ENCODE data around the gene GPBAR1.

The GPBAR1 gene

DNA sequence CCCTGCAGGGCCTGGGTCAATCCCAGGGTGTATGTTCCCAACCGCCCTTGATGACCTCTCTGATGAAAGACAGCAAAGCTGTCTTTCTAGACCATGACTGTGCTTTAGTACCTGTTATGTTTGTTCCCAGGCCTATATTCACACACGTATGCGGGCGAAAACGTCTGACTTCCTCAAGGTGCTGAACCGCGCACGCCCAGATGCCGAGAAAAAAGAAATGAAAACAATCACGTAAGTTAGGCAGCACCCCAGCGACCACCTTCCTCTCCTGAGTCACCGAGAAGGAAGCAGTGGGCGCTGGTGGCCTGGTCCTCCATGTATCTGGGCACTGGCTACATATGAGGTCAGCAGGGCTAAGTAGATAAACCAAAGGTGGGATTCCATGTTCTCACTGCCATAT is 11.1 kb upstream of the GPBAR1 start:
- Histone ChIP-seq H2AFZ (no peak overlapping the region), H3K9ac (no peak overlapping the region), H3K27me3 (ENCODE audit: control insufficient read depth, insufficient read depth, low read length) (no peaks in the 10 kb centered on the region), H3K36me3 (ENCODE audit: control insufficient read depth, insufficient read depth, low read length) (no peaks in the 10 kb centered on the region), H3K27ac (no peak overlapping the region), H3K4me2 (ENCODE audit: low read length) (no peak overlapping the region), H3K79me2 (no peaks in the 10 kb centered on the region), H3K4me1 (no peaks in the 10 kb centered on the region), H3K9me3 (ENCODE audit: control insufficient read depth, low read length) (no peaks in the 10 kb centered on the region), H3K4me3 (ENCODE audit: low read depth, low read length) (no peak overlapping the region)
- TF ChIP-seq CTCF (IDR thresholded peaks at IDR 0.05), result no peak

DNA sequence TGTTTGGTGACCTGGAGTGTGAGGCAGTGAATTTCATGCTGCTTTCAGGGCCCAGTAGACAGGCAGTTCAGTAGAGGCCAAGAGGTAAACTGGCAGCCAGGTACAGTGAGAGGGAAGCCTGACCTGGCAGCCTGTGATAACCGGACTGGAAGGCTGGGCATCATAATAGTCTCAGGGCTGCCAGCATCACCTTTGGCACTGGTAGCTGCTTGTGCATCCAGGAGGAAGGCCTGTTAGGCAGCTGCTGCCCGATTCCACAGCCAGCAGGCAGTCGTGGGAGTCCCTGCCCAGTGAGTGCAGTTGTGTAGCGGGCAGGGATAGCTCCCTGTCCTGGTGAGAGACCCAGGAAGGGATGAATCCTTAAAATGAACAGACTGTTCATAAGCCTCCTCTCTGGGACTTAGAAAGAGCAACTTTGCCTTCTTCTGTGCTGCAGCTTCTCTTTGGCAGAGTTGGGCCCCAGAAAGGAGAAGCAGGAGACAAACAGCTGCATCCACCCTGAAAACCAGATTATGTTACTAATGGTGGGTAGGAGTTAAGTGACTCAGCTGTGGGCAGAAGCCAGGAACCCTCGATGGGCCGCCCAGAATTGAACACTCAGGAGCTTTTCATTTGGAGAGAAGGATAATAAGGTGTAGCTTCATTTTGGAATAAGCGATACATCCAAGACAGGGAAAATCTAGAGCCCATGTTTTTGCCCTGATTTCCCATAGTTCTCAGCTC is 8.1 kb upstream of the GPBAR1 start:
- Histone ChIP-seq H3K27me3 (ENCODE audit: control insufficient read depth, insufficient read depth, low read length) (no peaks in the 10 kb centered on the region), H3K9ac (no peak overlapping the region), H2AFZ (no peak overlapping the region), H3K79me2 (no peaks in the 10 kb centered on the region), H3K9me3 (ENCODE audit: control insufficient read depth, low read length) (no peaks in the 10 kb centered on the region), H3K4me3 (ENCODE audit: low read depth, low read length) (no peak overlapping the region), H3K4me2 (ENCODE audit: low read length) (no peak overlapping the region), H3K27ac (no peak overlapping the region), H3K36me3 (ENCODE audit: control insufficient read depth, insufficient read depth, low read length) (no peaks in the 10 kb centered on the region), H3K4me1 (peaks cover 2% of the 10 kb centered on the region)
- TF ChIP-seq CTCF (IDR thresholded peaks at IDR 0.05), result no peak

- no peak overlapping the region for H3K4me2 ChIP-seq (ENCODE audit: low read length)
- no peaks in the 10 kb centered on the region for H3K9me3 ChIP-seq (ENCODE audit: control insufficient read depth, low read length)
- H3K4me3 ChIP-seq (ENCODE audit: low read depth, low read length), result no peak overlapping the region
- no peaks in the 10 kb centered on the region for H3K27me3 ChIP-seq (ENCODE audit: control insufficient read depth, insufficient read depth, low read length)
- H3K4me1 ChIP-seq, result peaks cover 2% of the 10 kb centered on the region
- TF ChIP-seq CTCF (IDR thresholded peaks at IDR 0.05), result no peak
- no peaks in the 10 kb centered on the region for H3K36me3 ChIP-seq (ENCODE audit: control insufficient read depth, insufficient read depth, low read length)
- no peak overlapping the region for H3K27ac ChIP-seq
- no peaks in the 10 kb centered on the region for H3K79me2 ChIP-seq
- H2AFZ ChIP-seq, result no peak overlapping the region
- no peak overlapping the region for H3K9ac ChIP-seq
Measured at GRCh38 chr2:218253232-218253625, 7.6 kb upstream of the GPBAR1 start.

DNA sequence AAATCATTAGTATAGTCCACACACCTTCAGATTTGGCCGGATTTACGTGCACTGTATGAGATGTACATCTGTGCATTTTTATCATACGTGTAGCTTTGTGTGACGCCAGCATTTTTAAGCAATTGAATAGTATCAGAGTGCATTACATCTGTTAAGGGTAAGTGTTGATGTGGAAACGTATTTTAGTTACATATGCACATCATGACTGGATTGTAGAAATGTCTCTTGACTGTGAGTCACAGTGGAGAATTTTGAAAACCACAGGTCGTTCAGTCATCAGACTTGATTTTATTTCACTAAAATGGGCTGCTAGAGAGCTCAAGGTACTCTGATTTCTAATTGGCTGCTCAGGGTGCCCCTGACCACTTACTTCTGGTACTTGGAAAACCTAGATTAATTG is 5.4 kb upstream of the GPBAR1 start:
- Histone ChIP-seq H3K9ac (no peak overlapping the region), H3K9me3 (ENCODE audit: control insufficient read depth, low read length) (no peaks in the 10 kb centered on the region), H3K36me3 (ENCODE audit: control insufficient read depth, insufficient read depth, low read length) (no peaks in the 10 kb centered on the region), H3K4me3 (ENCODE audit: low read depth, low read length) (no peak overlapping the region), H3K4me2 (ENCODE audit: low read length) (no peak overlapping the region), H3K79me2 (no peaks in the 10 kb centered on the region), H3K27me3 (ENCODE audit: control insufficient read depth, insufficient read depth, low read length) (no peaks in the 10 kb centered on the region), H3K27ac (no peak overlapping the region), H3K4me1 (peaks cover 2% of the 10 kb centered on the region), H2AFZ (no peak overlapping the region)
- no peak for TF ChIP-seq CTCF (IDR thresholded peaks at IDR 0.05)

Measured in parathyroid adenoma (tissue), 2 donors.